GM12878 (cell line): ENCODE measurements around the gene MRPL49. TPM values are rescaled to one million over a fixed set of nuclear protein-coding genes. Genes with fewer than 3 reads are reported as not detected.

Experiments used
- ATF3 ChIP-seq: IDR thresholded peaks from 2 replicates; pipeline ENCODE4 v1.6.1; 2011; ENCODE audit warnings: low read depth, mild to moderate bottlenecking, low read length, moderate library complexity, borderline replicate concordance; ENCODE audit errors: extremely low read depth
- BCLAF1 ChIP-seq: fragments of 450-650 bp; IDR thresholded peaks from 2 replicates; pipeline ENCODE4 v1.6.1; 2017; ENCODE audit warnings: antibody characterized with exemption, mild to moderate bottlenecking, moderate library complexity
- CBFB ChIP-seq: IDR thresholded peaks from 2 replicates; pipeline ENCODE4 v1.6.1; 2016; ENCODE audit warnings: antibody characterized with exemption, low read depth
- CREB1 ChIP-seq: IDR thresholded peaks from 2 replicates; pipeline ENCODE4 v1.6.1; 2012; ENCODE audit warnings: low read depth, mild to moderate bottlenecking, inconsistent platforms
- DPF2 ChIP-seq: fragments of 450-650 bp; IDR thresholded peaks from 2 replicates; pipeline ENCODE4 v1.6.1; 2017; ENCODE audit warnings: mild to moderate bottlenecking
- EED ChIP-seq: sonication (generic); IDR thresholded peaks from 2 replicates; pipeline ENCODE4 v1.6.1; 2016; ENCODE audit warnings: antibody characterized with exemption, low read depth
- FOXM1 ChIP-seq: IDR thresholded peaks from 2 replicates; pipeline ENCODE4 v1.6.1; 2012; ENCODE audit warnings: low read depth, mild to moderate bottlenecking, inconsistent platforms, low read length, moderate library complexity
- GABPA ChIP-seq: IDR thresholded peaks from 2 replicates; pipeline ENCODE4 v1.6.1; 2014; ENCODE audit warnings: antibody characterized with exemption, low read depth, mild to moderate bottlenecking, inconsistent platforms
- IRF3 ChIP-seq: fragments of 450-650 bp; IDR thresholded peaks from 2 replicates; pipeline ENCODE4 v1.6.1; 2014; ENCODE audit warnings: mild to moderate bottlenecking
- JUNB ChIP-seq: IDR thresholded peaks from 2 replicates; pipeline ENCODE4 v1.6.1; 2016; ENCODE audit warnings: antibody characterized with exemption, mild to moderate bottlenecking
- KLF5 ChIP-seq: fragments of 450-650 bp; IDR thresholded peaks from 2 replicates; pipeline ENCODE4 v1.6.1; 2014; ENCODE audit warnings: mild to moderate bottlenecking; ENCODE audit not compliant: partially characterized antibody
- MTA2 ChIP-seq: fragments of 450-650 bp; IDR thresholded peaks from 2 replicates; pipeline ENCODE4 v1.6.1; 2016; ENCODE audit warnings: low read depth, mild to moderate bottlenecking, moderate library complexity
- NFYB ChIP-seq: IDR thresholded peaks from 2 replicates; pipeline ENCODE4 v1.6.1; 2011; ENCODE audit warnings: low read depth, mild to moderate bottlenecking, low read length, improper control_type of control experiment, moderate library complexity; ENCODE audit not compliant: insufficient read depth
- NR2F1 ChIP-seq: fragments of 450-650 bp; conservative IDR thresholded peaks from 2 replicates; pipeline ENCODE4 v1.6.1; 2017; ENCODE audit warnings: mild to moderate bottlenecking
- PML ChIP-seq: IDR thresholded peaks from 2 replicates; pipeline ENCODE4 v1.6.1; 2012; ENCODE audit warnings: low read length, inconsistent platforms
- SIX5 ChIP-seq: IDR thresholded peaks from 2 replicates; pipeline ENCODE4 v1.6.1; 2011; ENCODE audit warnings: mild to moderate bottlenecking, low read depth, low read length, moderate library complexity; ENCODE audit not compliant: severe bottlenecking
- TBL1XR1 ChIP-seq: IDR thresholded peaks from 2 replicates; pipeline ENCODE4 v1.6.1; 2012; ENCODE audit warnings: low read depth, low read length, improper control_type of control experiment
- TCF3 ChIP-seq: IDR thresholded peaks from 2 replicates; pipeline ENCODE4 v1.6.1; 2012; ENCODE audit warnings: low read depth, mild to moderate bottlenecking, low read length, borderline replicate concordance; ENCODE audit not compliant: insufficient read depth
- USF1 ChIP-seq: IDR thresholded peaks from 2 replicates; pipeline ENCODE4 v1.6.1; 2011; ENCODE audit warnings: borderline replicate concordance, low read depth, mild to moderate bottlenecking, moderate library complexity, mixed read lengths, low read length; ENCODE audit not compliant: insufficient read depth; ENCODE audit errors: extremely low read length
- ZNF217 ChIP-seq: fragments of 450-650 bp; IDR thresholded peaks from 2 replicates; pipeline ENCODE4 v1.6.1; 2017; ENCODE audit warnings: antibody characterized with exemption, mild to moderate bottlenecking
- ZNF274 ChIP-seq: IDR thresholded peaks from one replicate; pipeline ENCODE4 v1.8.0; 2011; ENCODE audit not compliant: insufficient read length, insufficient read depth
- ZNF592 ChIP-seq: fragments of 450-650 bp; IDR thresholded peaks from 2 replicates; pipeline ENCODE4 v1.6.1; 2017; ENCODE audit warnings: mild to moderate bottlenecking, moderate library complexity
- polyA plus RNA-seq, 11 experiments: library from polyadenylated mRNA; depleted of rRNA in 4 of 11; unstranded in 6 of 11; stranded (reverse) in 5 of 11; fragments of >200 nt; fragmentation: Nextera tagmentation in 4 of 11; fragmentation: Illumina TruSeq in 1 of 11; extraction: Ambion mirVana in 4 of 11; extraction: Trizol in 1 of 11; gene quantifications; 1 replicate in 1 of 11; 2 replicates in 10 of 11; pipeline versions ENCODE4 v1.2.1 to v1.2.3, GENCODE V29; 2011 to 2016; ENCODE audit warnings: inconsistent platforms in 2 of 11, missing spikeins in 2 of 11, low read depth in 1 of 11
- total RNA-seq, 4 experiments: library from RNA; depleted of rRNA in 3 of 4; stranded (reverse); fragments of >200 nt in 3 of 4; fragmentation: Illumina TruSeq in 1 of 4; extraction: Trizol in 1 of 4; gene quantifications; 2 replicates each; pipeline versions ENCODE4 v1.2.1 to v1.2.3, GENCODE V29; 2013 to 2021

Gene MRPL49
- total and polyA plus RNA-seq, 10 of the 15 experiments (the other 5 are each of a cell fraction or from before 2014, with no cell fraction given): 42.0 to 116 (median 71.7) TPM

GRCh38 chr11:65134240-65134951 lies 12.3 kb downstream of the MRPL49 start, which contains the start of gene SYVN1 (continued):
- peak; percentile 68 for TF ChIP-seq DPF2
- peak; percentile 89 for TF ChIP-seq GABPA
- TF ChIP-seq CREB1: peak; percentile 82
- no peak for TF ChIP-seq JUNB
- no peak for TF ChIP-seq NFYB
- no peak for TF ChIP-seq EED
- no peak; the same call in 1 of the 2 replicates for TF ChIP-seq TBL1XR1
- no peak for TF ChIP-seq ATF3
- TF ChIP-seq ZNF274: no peak
- TF ChIP-seq FOXM1: no peak
- TF ChIP-seq BCLAF1: peak; percentile 92
- TF ChIP-seq TCF3: peak; percentile 10; the same call in 1 of the 2 replicates
- TF ChIP-seq ZNF592: no peak
- TF ChIP-seq KLF5: peak; percentile 99
- peak; percentile 58; the same call in 1 of the 2 replicates for TF ChIP-seq MTA2
- peak; percentile 45 for TF ChIP-seq SIX5
- TF ChIP-seq CBFB: peak; percentile 83
- peak; percentile 95 for TF ChIP-seq NR2F1
- TF ChIP-seq ZNF217: no peak
- TF ChIP-seq IRF3: 0 out of 2 replicates have a peak, but pooled peaks have one; percentile 2
- no peak for TF ChIP-seq USF1
- peak; percentile 94 for TF ChIP-seq PML
